ENCODE measurements around the gene HIRIP3. TPM values are rescaled to one million over a fixed set of nuclear protein-coding genes. Genes with fewer than 3 reads are reported as not detected.
A peak's percentile ranks its signal among the peaks of the same experiment; 100 is the strongest.

The HIRIP3 gene
- total and polyA plus RNA-seq, 2 of the 13 experiments (the other 11 are each of a cell fraction or from before 2014, with no cell fraction given), result 12.6 to 17.2 TPM

DNA sequence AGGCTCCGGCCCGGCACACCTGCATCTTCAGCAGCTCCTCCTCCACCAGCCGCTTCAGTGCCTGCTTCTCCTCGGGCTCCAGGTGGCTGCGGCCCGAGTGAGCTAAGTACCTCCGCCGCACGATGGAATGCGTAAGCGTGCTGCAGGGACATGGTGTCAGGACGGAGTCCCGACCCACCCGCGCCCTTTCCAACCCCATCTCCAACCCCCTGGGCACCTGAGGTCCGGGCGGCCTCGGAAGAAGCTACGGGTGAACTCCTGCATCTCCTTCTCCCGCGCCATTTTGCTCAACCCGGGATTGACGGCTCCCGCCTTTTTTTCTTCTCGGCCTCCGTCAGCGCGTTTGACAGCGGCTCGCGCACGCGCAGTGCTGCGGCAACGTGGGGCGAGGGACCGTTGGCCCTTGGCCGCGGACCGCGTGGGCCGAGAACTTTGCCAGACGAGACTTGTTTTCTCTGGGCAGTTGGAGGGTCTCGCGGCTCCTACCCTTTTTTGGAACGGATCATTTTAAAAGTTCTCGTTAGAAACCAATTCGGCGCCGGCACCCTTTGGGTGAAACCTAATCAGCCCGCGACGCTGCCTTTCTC is at the start of gene HIRIP3 (continued):
- no peak for TF ChIP-seq ZNF337 (CRISPR knock-in tag; IDR thresholded peaks at IDR 0.05; ENCODE audit: borderline replicate concordance, low read depth)
- TF ChIP-seq AGO1 (IDR thresholded peaks at IDR 0.05; ENCODE audit: low read depth, low read length, poor library complexity, severe bottlenecking), result peak; percentile 13
- TF ChIP-seq SNAI1 (CRISPR knock-in tag; IDR thresholded peaks at IDR 0.05; ENCODE audit: borderline replicate concordance), result 0 out of 2 replicates have a peak, but pooled peaks have one; percentile 25
- TF ChIP-seq, protein P1, sequence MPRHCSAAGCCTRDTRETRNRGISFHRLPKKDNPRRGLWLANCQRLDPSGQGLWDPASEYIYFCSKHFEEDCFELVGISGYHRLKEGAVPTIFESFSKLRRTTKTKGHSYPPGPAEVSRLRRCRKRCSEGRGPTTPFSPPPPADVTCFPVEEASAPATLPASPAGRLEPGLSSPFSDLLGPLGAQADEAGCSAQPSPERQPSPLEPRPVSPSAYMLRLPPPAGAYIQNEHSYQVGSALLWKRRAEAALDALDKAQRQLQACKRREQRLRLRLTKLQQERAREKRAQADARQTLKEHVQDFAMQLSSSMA (CRISPR knock-in tag; IDR thresholded peaks at IDR 0.05), result no peak
- TF ChIP-seq, protein P2, sequence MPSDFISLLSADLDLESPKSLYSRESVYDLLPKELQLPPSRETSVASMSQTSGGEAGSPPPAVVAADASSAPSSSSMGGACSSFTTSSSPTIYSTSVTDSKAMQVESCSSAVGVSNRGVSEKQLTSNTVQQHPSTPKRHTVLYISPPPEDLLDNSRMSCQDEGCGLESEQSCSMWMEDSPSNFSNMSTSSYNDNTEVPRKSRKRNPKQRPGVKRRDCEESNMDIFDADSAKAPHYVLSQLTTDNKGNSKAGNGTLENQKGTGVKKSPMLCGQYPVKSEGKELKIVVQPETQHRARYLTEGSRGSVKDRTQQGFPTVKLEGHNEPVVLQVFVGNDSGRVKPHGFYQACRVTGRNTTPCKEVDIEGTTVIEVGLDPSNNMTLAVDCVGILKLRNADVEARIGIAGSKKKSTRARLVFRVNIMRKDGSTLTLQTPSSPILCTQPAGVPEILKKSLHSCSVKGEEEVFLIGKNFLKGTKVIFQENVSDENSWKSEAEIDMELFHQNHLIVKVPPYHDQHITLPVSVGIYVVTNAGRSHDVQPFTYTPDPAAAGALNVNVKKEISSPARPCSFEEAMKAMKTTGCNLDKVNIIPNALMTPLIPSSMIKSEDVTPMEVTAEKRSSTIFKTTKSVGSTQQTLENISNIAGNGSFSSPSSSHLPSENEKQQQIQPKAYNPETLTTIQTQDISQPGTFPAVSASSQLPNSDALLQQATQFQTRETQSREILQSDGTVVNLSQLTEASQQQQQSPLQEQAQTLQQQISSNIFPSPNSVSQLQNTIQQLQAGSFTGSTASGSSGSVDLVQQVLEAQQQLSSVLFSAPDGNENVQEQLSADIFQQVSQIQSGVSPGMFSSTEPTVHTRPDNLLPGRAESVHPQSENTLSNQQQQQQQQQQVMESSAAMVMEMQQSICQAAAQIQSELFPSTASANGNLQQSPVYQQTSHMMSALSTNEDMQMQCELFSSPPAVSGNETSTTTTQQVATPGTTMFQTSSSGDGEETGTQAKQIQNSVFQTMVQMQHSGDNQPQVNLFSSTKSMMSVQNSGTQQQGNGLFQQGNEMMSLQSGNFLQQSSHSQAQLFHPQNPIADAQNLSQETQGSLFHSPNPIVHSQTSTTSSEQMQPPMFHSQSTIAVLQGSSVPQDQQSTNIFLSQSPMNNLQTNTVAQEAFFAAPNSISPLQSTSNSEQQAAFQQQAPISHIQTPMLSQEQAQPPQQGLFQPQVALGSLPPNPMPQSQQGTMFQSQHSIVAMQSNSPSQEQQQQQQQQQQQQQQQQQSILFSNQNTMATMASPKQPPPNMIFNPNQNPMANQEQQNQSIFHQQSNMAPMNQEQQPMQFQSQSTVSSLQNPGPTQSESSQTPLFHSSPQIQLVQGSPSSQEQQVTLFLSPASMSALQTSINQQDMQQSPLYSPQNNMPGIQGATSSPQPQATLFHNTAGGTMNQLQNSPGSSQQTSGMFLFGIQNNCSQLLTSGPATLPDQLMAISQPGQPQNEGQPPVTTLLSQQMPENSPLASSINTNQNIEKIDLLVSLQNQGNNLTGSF (CRISPR knock-in tag; IDR thresholded peaks at IDR 0.05), result peak; percentile 93; the same call in 1 of the 2 replicates
- peak; percentile 23; the same call in 1 of the 2 replicates for TF ChIP-seq MED13 (CRISPR knock-in tag; IDR thresholded peaks at IDR 0.05)
- TF ChIP-seq MAFG (CRISPR knock-in tag; IDR thresholded peaks at IDR 0.05), result no peak
- peak; percentile 97 for TF ChIP-seq NKX3-1 (CRISPR knock-in tag; IDR thresholded peaks at IDR 0.05)
- TF ChIP-seq TEF (CRISPR knock-in tag; IDR thresholded peaks at IDR 0.05), result peak; percentile 85; the same call in 1 of the 2 replicates
- TF ChIP-seq ZSCAN31 (CRISPR knock-in tag; IDR thresholded peaks at IDR 0.05; ENCODE audit: low read depth), result no peak
- TF ChIP-seq ZNF749 (CRISPR knock-in tag; IDR thresholded peaks at IDR 0.05; ENCODE audit: borderline replicate concordance), result 0 out of 2 replicates have a peak, but pooled peaks have one; percentile 6
- peak; percentile 87; the same call in 1 of the 2 replicates for TF ChIP-seq ZNF563 (CRISPR knock-in tag; IDR thresholded peaks at IDR 0.05)
- TF ChIP-seq ZMYM3 (CRISPR knock-in tag; IDR thresholded peaks at IDR 0.05), result no peak; the same call in 1 of the 2 replicates
- TF ChIP-seq, protein P3, sequence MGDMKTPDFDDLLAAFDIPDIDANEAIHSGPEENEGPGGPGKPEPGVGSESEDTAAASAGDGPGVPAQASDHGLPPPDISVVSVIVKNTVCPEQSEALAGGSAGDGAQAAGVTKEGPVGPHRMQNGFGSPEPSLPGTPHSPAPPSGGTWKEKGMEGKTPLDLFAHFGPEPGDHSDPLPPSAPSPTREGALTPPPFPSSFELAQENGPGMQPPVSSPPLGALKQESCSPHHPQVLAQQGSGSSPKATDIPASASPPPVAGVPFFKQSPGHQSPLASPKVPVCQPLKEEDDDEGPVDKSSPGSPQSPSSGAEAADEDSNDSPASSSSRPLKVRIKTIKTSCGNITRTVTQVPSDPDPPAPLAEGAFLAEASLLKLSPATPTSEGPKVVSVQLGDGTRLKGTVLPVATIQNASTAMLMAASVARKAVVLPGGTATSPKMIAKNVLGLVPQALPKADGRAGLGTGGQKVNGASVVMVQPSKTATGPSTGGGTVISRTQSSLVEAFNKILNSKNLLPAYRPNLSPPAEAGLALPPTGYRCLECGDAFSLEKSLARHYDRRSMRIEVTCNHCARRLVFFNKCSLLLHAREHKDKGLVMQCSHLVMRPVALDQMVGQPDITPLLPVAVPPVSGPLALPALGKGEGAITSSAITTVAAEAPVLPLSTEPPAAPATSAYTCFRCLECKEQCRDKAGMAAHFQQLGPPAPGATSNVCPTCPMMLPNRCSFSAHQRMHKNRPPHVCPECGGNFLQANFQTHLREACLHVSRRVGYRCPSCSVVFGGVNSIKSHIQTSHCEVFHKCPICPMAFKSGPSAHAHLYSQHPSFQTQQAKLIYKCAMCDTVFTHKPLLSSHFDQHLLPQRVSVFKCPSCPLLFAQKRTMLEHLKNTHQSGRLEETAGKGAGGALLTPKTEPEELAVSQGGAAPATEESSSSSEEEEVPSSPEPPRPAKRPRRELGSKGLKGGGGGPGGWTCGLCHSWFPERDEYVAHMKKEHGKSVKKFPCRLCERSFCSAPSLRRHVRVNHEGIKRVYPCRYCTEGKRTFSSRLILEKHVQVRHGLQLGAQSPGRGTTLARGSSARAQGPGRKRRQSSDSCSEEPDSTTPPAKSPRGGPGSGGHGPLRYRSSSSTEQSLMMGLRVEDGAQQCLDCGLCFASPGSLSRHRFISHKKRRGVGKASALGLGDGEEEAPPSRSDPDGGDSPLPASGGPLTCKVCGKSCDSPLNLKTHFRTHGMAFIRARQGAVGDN (CRISPR knock-in tag; IDR thresholded peaks at IDR 0.05), result peak; percentile 99
- no peak for TF ChIP-seq HNRNPH1 (optimal IDR thresholded peaks at IDR 0.05; ENCODE audit: low read depth, low read length)
- TF ChIP-seq, protein P4, sequence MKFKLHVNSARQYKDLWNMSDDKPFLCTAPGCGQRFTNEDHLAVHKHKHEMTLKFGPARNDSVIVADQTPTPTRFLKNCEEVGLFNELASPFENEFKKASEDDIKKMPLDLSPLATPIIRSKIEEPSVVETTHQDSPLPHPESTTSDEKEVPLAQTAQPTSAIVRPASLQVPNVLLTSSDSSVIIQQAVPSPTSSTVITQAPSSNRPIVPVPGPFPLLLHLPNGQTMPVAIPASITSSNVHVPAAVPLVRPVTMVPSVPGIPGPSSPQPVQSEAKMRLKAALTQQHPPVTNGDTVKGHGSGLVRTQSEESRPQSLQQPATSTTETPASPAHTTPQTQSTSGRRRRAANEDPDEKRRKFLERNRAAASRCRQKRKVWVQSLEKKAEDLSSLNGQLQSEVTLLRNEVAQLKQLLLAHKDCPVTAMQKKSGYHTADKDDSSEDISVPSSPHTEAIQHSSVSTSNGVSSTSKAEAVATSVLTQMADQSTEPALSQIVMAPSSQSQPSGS (CRISPR knock-in tag; IDR thresholded peaks at IDR 0.05), result peak; percentile 33; the same call in 1 of the 2 replicates

All from HepG2 (cell line).